Natural killer cell (primary cell): Measurements from ENCODE around the gene SPATA32. TPM values are rescaled to one million over a fixed set of nuclear protein-coding genes. Genes with fewer than 3 reads are reported as not detected.

Source experiments
- ATAC-seq, 3 donors: fragments of 150-1000 bp in 2 of 3; fragments of 200-7000 bp in 1 of 3; cut with Tn5 transposase; 1 replicate in 1 of 3; 2 replicates in 2 of 3; pipeline ENCODE4 v1.10.0; 2021; ENCODE audit warnings: mild to moderate bottlenecking in 2 of 3, moderate library complexity in 2 of 3
- DNase-seq, 2 donors: peaks; one replicate each; pipeline versions ENCODE4 v3.0.0 to v3.0.0-alpha.2; 2013 to 2021; ENCODE audit warnings: mixed read lengths in 1 of 2
- H3K27ac ChIP-seq: one replicate; pipeline ENCODE4 v1.5.1; 2013; ENCODE audit warnings: mild to moderate bottlenecking, low read length
- H3K27me3 ChIP-seq: one replicate; pipeline ENCODE4 v1.6.1; 2013; ENCODE audit warnings: low read length; ENCODE audit not compliant: control insufficient read depth, insufficient read depth
- H3K36me3 ChIP-seq: one replicate; pipeline ENCODE4 v1.6.1; 2013; ENCODE audit warnings: low read length; ENCODE audit not compliant: control insufficient read depth, insufficient read depth
- H3K4me1 ChIP-seq: one replicate; pipeline ENCODE4 v1.6.1; 2013; ENCODE audit warnings: low read length; ENCODE audit not compliant: control insufficient read depth, insufficient read depth
- H3K4me3 ChIP-seq: one replicate; pipeline ENCODE4 v1.5.1; 2013; ENCODE audit warnings: low read length
- H3K9me3 ChIP-seq: one replicate; pipeline ENCODE4 v1.6.1; 2013; ENCODE audit warnings: low read length; ENCODE audit not compliant: control insufficient read depth, insufficient read depth
- H3K27ac Mint-ChIP-seq, 2 donors: one replicate each; pipeline ENCODE4 v1.8.0; 2022; ENCODE audit warnings: mild to moderate bottlenecking in 2 of 2, mixed read lengths in 2 of 2, moderate library complexity in 1 of 2
- H3K27me3 Mint-ChIP-seq, 2 donors: one replicate each; pipeline ENCODE4 v1.8.0; 2022; ENCODE audit warnings: low read depth in 2 of 2, mixed read lengths in 2 of 2
- H3K36me3 Mint-ChIP-seq: one replicate; pipeline ENCODE4 v1.8.0; 2022; ENCODE audit warnings: mixed read lengths
- H3K4me1 Mint-ChIP-seq, 2 donors: one replicate each; pipeline ENCODE4 v1.8.0; 2022; ENCODE audit warnings: mixed read lengths in 2 of 2
- H3K4me3 Mint-ChIP-seq: one replicate; pipeline ENCODE4 v1.8.0; 2022; ENCODE audit warnings: mild to moderate bottlenecking, moderate library complexity, mixed read lengths
- H3K9me3 Mint-ChIP-seq, 2 donors: one replicate each; pipeline ENCODE4 v1.8.0; 2022; ENCODE audit warnings: mixed read lengths in 2 of 2
- CTCF ChIP-seq: fragments of 200-600 bp; IDR thresholded peaks from one replicate; pipeline ENCODE4 v1.8.0; 2022; ENCODE audit warnings: antibody characterized with exemption
- WGBS: methylation state at CpG from one replicate; pipeline ENCODE4 v1.1.7; 2013; ENCODE audit warnings: missing lambda C conversion rate; ENCODE audit not compliant: insufficient coverage; 5-methylcytosine and 5-hydroxymethylcytosine counted together
- intact Hi-C: fragments of 100-400 bp; cut with micrococcal nuclease; formaldehyde crosslinking; loops from one replicate; pipeline ENCODE4 v1.14.2; 2022
- total RNA-seq, 4 donors: library from RNA; stranded (reverse); fragments of 120-200 nt in 1 of 4; gene quantifications; one replicate each; pipeline versions ENCODE4 v1.2.3 to v1.2.4, GENCODE V29; 2013 to 2022

The SPATA32 gene
- total RNA-seq, 3 donors from 2014 or later (not counting 1 experiment from before 2014, with no cell fraction given) = 0.43 TPM; not detected in 2

GRCh38 chr17:45296003-45296832, 34.3 kb upstream of the SPATA32 start:
- H3K36me3 Mint-ChIP-seq = no peaks in the 10 kb centered on the region
- H3K4me1 ChIP-seq = peaks cover 70% of the 10 kb centered on the region
- peak overlapping the region; percentile 68 to 85 for H3K27ac Mint-ChIP-seq
- TF ChIP-seq CTCF = no peak
- H3K27me3 ChIP-seq = no peaks in the 10 kb centered on the region
- H3K36me3 ChIP-seq = peaks cover 6% of the 10 kb centered on the region
- DNase-seq (no peak), ATAC-seq (peak; percentile 39 to 66 (median 50))
- H3K4me1 Mint-ChIP-seq = peaks cover 70 to 78% of the 10 kb centered on the region in 2 donors
- no peaks in the 10 kb centered on the region for H3K27me3 Mint-ChIP-seq
- H3K27ac ChIP-seq = no peak overlapping the region
- H3K9me3 Mint-ChIP-seq = no peaks in the 10 kb centered on the region
- 58% methylated on average over 7 of the region's 7 CpGs for WGBS
- H3K4me3 ChIP-seq = no peak overlapping the region
- intact Hi-C loops = no loop called here
- no peak overlapping the region for H3K4me3 Mint-ChIP-seq
- H3K9me3 ChIP-seq = no peaks in the 10 kb centered on the region

- H3K36me3 Mint-ChIP-seq = no peaks in the 10 kb centered on the region
- no peaks in the 10 kb centered on the region for H3K9me3 ChIP-seq
- 96% methylated on average over 2 of the region's 3 CpGs for WGBS
- H3K27ac ChIP-seq = no peak overlapping the region
- H3K27me3 Mint-ChIP-seq = no peaks in the 10 kb centered on the region
- H3K4me3 ChIP-seq = no peak overlapping the region
- peaks cover 18% of the 10 kb centered on the region for H3K36me3 ChIP-seq
- ATAC-seq (no peak), DNase-seq (no peak)
- no peaks in the 10 kb centered on the region for H3K27me3 ChIP-seq
- H3K4me3 Mint-ChIP-seq = no peak overlapping the region
- TF ChIP-seq CTCF = no peak
- peaks cover 70 to 83% of the 10 kb centered on the region in 2 donors for H3K4me1 Mint-ChIP-seq
- intact Hi-C loops = no loop called here
- no peaks in the 10 kb centered on the region for H3K9me3 Mint-ChIP-seq
- peaks cover 69% of the 10 kb centered on the region for H3K4me1 ChIP-seq
- H3K27ac Mint-ChIP-seq = peak overlapping the region in 1 of 2 donors; percentile 21
Observed at GRCh38 chr17:45294506-45294905, 32.6 kb upstream of the SPATA32 start.

- H3K36me3 ChIP-seq = peaks cover 24% of the 10 kb centered on the region
- WGBS = 75% methylated on average over 10 of the region's 10 CpGs
- ATAC-seq (peak; percentile 27 to 61 (median 46)), DNase-seq (no peak)
- H3K9me3 Mint-ChIP-seq = no peaks in the 10 kb centered on the region
- no peak for TF ChIP-seq CTCF
- no peaks in the 10 kb centered on the region for H3K36me3 Mint-ChIP-seq
- H3K27me3 ChIP-seq = no peaks in the 10 kb centered on the region
- intact Hi-C loops = no loop called here
- H3K9me3 ChIP-seq = no peaks in the 10 kb centered on the region
- peak overlapping the region; percentile 16 to 78 for H3K27ac Mint-ChIP-seq
- no peak overlapping the region for H3K4me3 ChIP-seq
- peaks cover 66 to 74% of the 10 kb centered on the region in 2 donors for H3K4me1 Mint-ChIP-seq
- no peak overlapping the region for H3K4me3 Mint-ChIP-seq
- no peaks in the 10 kb centered on the region for H3K27me3 Mint-ChIP-seq
- H3K4me1 ChIP-seq = peaks cover 62% of the 10 kb centered on the region
- H3K27ac ChIP-seq = no peak overlapping the region
Observed at GRCh38 chr17:45293413-45294211, 31.7 kb upstream of the SPATA32 start.
